Thymus (tissue), 11 donors: Measurements from ENCODE around the gene C11orf52. TPM values are rescaled to one million over a fixed set of nuclear protein-coding genes. Genes with fewer than 3 reads are reported as not detected.

Experiments
- DNase-seq, 9 donors: peaks; one replicate each; pipeline ENCODE4 v3.0.0-alpha.2; 2013; ENCODE audit warnings: low spot score in 9 of 9, low read depth in 6 of 9, missing footprints in 1 of 9
- H3K27ac ChIP-seq, 2 donors: one replicate each; pipeline ENCODE4 v1.5.1; 2013; ENCODE audit warnings: control low read depth in 1 of 2, low read depth in 1 of 2, low read length in 1 of 2, mild to moderate bottlenecking in 1 of 2, moderate library complexity in 1 of 2
- H3K27me3 ChIP-seq, 2 donors: one replicate each; pipeline ENCODE4 v1.5.1; 2013; ENCODE audit warnings: low read length in 1 of 2; ENCODE audit not compliant: control insufficient read depth in 2 of 2, insufficient read depth in 1 of 2
- H3K36me3 ChIP-seq, 2 donors: one replicate each; pipeline ENCODE4 v1.5.1; 2013; ENCODE audit warnings: low read length in 1 of 2, mild to moderate bottlenecking in 1 of 2, moderate library complexity in 1 of 2; ENCODE audit not compliant: control insufficient read depth in 2 of 2, insufficient read depth in 2 of 2
- H3K4me1 ChIP-seq, 2 donors: one replicate each; pipeline ENCODE4 v1.5.1; 2013; ENCODE audit warnings: low read length in 2 of 2; ENCODE audit not compliant: control insufficient read depth in 2 of 2, insufficient read depth in 2 of 2
- H3K4me3 ChIP-seq, 2 donors: one replicate each; pipeline ENCODE4 v1.5.1; 2013; ENCODE audit warnings: low read length in 2 of 2, control low read depth in 1 of 2, mild to moderate bottlenecking in 1 of 2
- H3K9me3 ChIP-seq, 2 donors: one replicate each; pipeline ENCODE4 v1.5.1; 2013; ENCODE audit warnings: low read length in 1 of 2, mild to moderate bottlenecking in 1 of 2; ENCODE audit not compliant: control insufficient read depth in 2 of 2, insufficient read depth in 1 of 2
- WGBS: extraction: QIAGEN DNeasy Blood & Tissue Kit; methylation state at CpG from one replicate; pipeline ENCODE4 v1.1.7; 2013; 5-methylcytosine and 5-hydroxymethylcytosine counted together
- polyA plus RNA-seq: library from polyadenylated mRNA; stranded (reverse); fragments of 200-250 nt; gene quantifications from one replicate; pipeline ENCODE4 v1.2.3, GENCODE V29; 2013
- total RNA-seq: library from RNA; stranded (reverse); fragments of 120-200 nt; gene quantifications from one replicate; pipeline ENCODE4 v1.2.4, GENCODE V29; 2013
- donor health status: healthy.

Gene C11orf52
- total and polyA plus RNA-seq, 2 donors = 1.3 to 3.6 TPM

- Histone ChIP-seq H3K4me3 (no peak overlapping the region), H3K27me3 (no peaks in the 10 kb centered on the region), H3K36me3 (no peaks in the 10 kb centered on the region), H3K4me1 (peaks cover 0 to 14% of the 10 kb centered on the region in 2 donors), H3K27ac (no peak overlapping the region), H3K9me3 (no peaks in the 10 kb centered on the region)
- 97% methylated on average over 7 of the region's 7 CpGs for WGBS
- no peak for DNase-seq
Measured at GRCh38 chr11:111942829-111943228, 24.1 kb downstream of the C11orf52 start.

- H3K36me3 ChIP-seq = no peaks in the 10 kb centered on the region
- H3K27ac ChIP-seq = peak overlapping the region in 1 of 2 donors; percentile 64
- peak in 1 of 9 donors; percentile 38 for DNase-seq
- WGBS = 69% methylated on average over 3 of the region's 3 CpGs
- H3K9me3 ChIP-seq = no peaks in the 10 kb centered on the region
- no peak overlapping the region for H3K4me3 ChIP-seq
- H3K4me1 ChIP-seq = peaks cover 0 to 3% of the 10 kb centered on the region in 2 donors
- H3K27me3 ChIP-seq = no peaks in the 10 kb centered on the region
Measured at GRCh38 chr11:111944139-111944538, 25.4 kb downstream of the C11orf52 start.

- DNase-seq = peak in 1 of 9 donors; percentile 6
- no peaks in the 10 kb centered on the region for H3K27me3 ChIP-seq
- H3K9me3 ChIP-seq = no peaks in the 10 kb centered on the region
- peaks cover 0 to 3% of the 10 kb centered on the region in 2 donors for H3K4me1 ChIP-seq
- H3K4me3 ChIP-seq = no peak overlapping the region
- WGBS = 92% methylated on average over 5 of the region's 5 CpGs
- H3K36me3 ChIP-seq = no peaks in the 10 kb centered on the region
- peak overlapping the region in 1 of 2 donors; percentile 64 for H3K27ac ChIP-seq
Measured at GRCh38 chr11:111944651-111945051, 25.9 kb downstream of the C11orf52 start.

GRCh38 chr11:111945198-111945597, 26.5 kb downstream of the C11orf52 start:
- WGBS = 100% methylated on average over 1 of the region's 1 CpG
- H3K9me3 ChIP-seq = no peaks in the 10 kb centered on the region
- no peaks in the 10 kb centered on the region for H3K36me3 ChIP-seq
- peaks cover 0 to 3% of the 10 kb centered on the region in 2 donors for H3K4me1 ChIP-seq
- H3K27ac ChIP-seq = no peak overlapping the region
- H3K4me3 ChIP-seq = no peak overlapping the region
- no peak for DNase-seq
- H3K27me3 ChIP-seq = no peaks in the 10 kb centered on the region

- Histone ChIP-seq H3K4me1 (peaks cover 0 to 3% of the 10 kb centered on the region in 2 donors), H3K4me3 (no peak overlapping the region), H3K9me3 (no peaks in the 10 kb centered on the region), H3K27ac (no peak overlapping the region), H3K36me3 (no peaks in the 10 kb centered on the region), H3K27me3 (no peaks in the 10 kb centered on the region)
- no peak for DNase-seq
- 92% methylated on average over 3 of the region's 3 CpGs for WGBS
Measured at GRCh38 chr11:111946499-111946898, 27.8 kb downstream of the C11orf52 start.

- no peaks in the 10 kb centered on the region for H3K27me3 ChIP-seq
- no peak overlapping the region for H3K27ac ChIP-seq
- no peak for DNase-seq
- H3K9me3 ChIP-seq = no peaks in the 10 kb centered on the region
- H3K4me1 ChIP-seq = peaks cover 0 to 3% of the 10 kb centered on the region in 2 donors
- no peaks in the 10 kb centered on the region for H3K36me3 ChIP-seq
- no peak overlapping the region for H3K4me3 ChIP-seq
Measured at GRCh38 chr11:111947143-111947542, 28.4 kb downstream of the C11orf52 start.

- no peaks in the 10 kb centered on the region for H3K36me3 ChIP-seq
- no peak for DNase-seq
- WGBS = 77% methylated on average over 7 of the region's 7 CpGs
- no peaks in the 10 kb centered on the region for H3K9me3 ChIP-seq
- no peaks in the 10 kb centered on the region for H3K4me1 ChIP-seq
- no peaks in the 10 kb centered on the region for H3K27me3 ChIP-seq
- no peak overlapping the region for H3K27ac ChIP-seq
- no peak overlapping the region for H3K4me3 ChIP-seq
Measured at GRCh38 chr11:111949519-111950426, 31.1 kb downstream of the C11orf52 start.

- Histone ChIP-seq H3K4me1 (no peaks in the 10 kb centered on the region), H3K27ac (no peak overlapping the region), H3K4me3 (no peak overlapping the region), H3K9me3 (no peaks in the 10 kb centered on the region), H3K36me3 (no peaks in the 10 kb centered on the region), H3K27me3 (no peaks in the 10 kb centered on the region)
- no peak for DNase-seq
- 97% methylated on average over 3 of the region's 3 CpGs for WGBS
Measured at GRCh38 chr11:111951565-111951964, 32.9 kb downstream of the C11orf52 start.

GRCh38 chr11:111954154-111954553, 35.4 kb downstream of the C11orf52 start:
- no peak overlapping the region for H3K4me3 ChIP-seq
- H3K27me3 ChIP-seq = no peaks in the 10 kb centered on the region
- H3K4me1 ChIP-seq = no peaks in the 10 kb centered on the region
- H3K27ac ChIP-seq = no peak overlapping the region
- H3K36me3 ChIP-seq = no peaks in the 10 kb centered on the region
- 98% methylated on average over 4 of the region's 4 CpGs for WGBS
- DNase-seq = no peak
- H3K9me3 ChIP-seq = peaks cover 0 to 8% of the 10 kb centered on the region in 2 donors
